ENCODE data around the gene SALL3.

- TF ChIP-seq CTCF (IDR thresholded peaks at IDR 0.05; ENCODE audit: borderline replicate concordance, extremely low read depth, low read length, poor library complexity, severe bottlenecking) (no peak), EZH2 (IDR thresholded peaks at IDR 0.05; ENCODE audit: borderline replicate concordance, low read depth, low read length, severe bottlenecking) (no peak)
Measured at GRCh38 chr18:78969574-78970315, 9.9 kb upstream of the SALL3 start.
